Nephron (organoid): ENCODE data around the gene TP53BP2.

Source experiments
- H3K27ac Mint-ChIP-seq, 3 experiments: 2 replicates each; pipeline ENCODE4 v1.8.0; 2020; ENCODE audit warnings: mixed read lengths in 3 of 3, mild to moderate bottlenecking in 2 of 3, moderate library complexity in 1 of 3
- H3K27me3 Mint-ChIP-seq: 2 replicates; pipeline ENCODE4 v1.8.0; 2021; ENCODE audit warnings: low read depth, mild to moderate bottlenecking, moderate library complexity, mixed read lengths
- H3K36me3 Mint-ChIP-seq: 2 replicates; pipeline ENCODE4 v1.8.0; 2020; ENCODE audit warnings: low read depth, mixed read lengths
- H3K4me1 Mint-ChIP-seq: 2 replicates; pipeline ENCODE4 v1.8.0; 2020; ENCODE audit warnings: mixed read lengths
- H3K4me3 Mint-ChIP-seq, 3 experiments: 2 replicates each; pipeline ENCODE4 v1.8.0; 2020; ENCODE audit warnings: mild to moderate bottlenecking in 3 of 3, mixed read lengths in 3 of 3, moderate library complexity in 2 of 3
- H3K9me3 Mint-ChIP-seq: 2 replicates; pipeline ENCODE4 v1.8.0; 2020; ENCODE audit warnings: mixed read lengths
- TF ChIP-seq, protein P1 (sequence below), 3 experiments: fragments of 200-600 bp; sonication (generic); IDR thresholded peaks; one replicate each; pipeline ENCODE4 v1.5.0; 2021; ENCODE audit warnings: antibody characterized with exemption in 3 of 3; ENCODE audit not compliant: unreplicated experiment in 3 of 3

TP53BP2 gene

DNA sequence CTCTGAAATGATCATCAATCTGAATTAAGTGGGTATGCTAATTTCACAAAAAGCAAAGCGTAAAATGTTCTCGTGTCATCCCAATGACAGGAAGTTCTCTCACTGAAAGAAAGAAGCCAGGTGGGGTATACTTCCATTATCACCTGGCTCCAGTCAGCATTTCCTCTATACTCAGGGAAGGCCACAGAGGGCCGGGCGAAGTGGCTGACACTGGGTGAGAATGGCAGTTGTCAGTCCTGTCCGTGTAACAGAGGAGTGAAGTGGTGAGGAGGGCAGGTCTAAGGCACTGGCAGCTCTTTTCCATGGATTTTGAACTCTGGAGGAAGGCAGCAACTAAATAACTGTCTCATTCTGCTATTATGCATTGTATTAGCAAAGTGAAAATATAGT, 73.0 kb downstream of the TP53BP2 start:
- TF ChIP-seq, protein P1, sequence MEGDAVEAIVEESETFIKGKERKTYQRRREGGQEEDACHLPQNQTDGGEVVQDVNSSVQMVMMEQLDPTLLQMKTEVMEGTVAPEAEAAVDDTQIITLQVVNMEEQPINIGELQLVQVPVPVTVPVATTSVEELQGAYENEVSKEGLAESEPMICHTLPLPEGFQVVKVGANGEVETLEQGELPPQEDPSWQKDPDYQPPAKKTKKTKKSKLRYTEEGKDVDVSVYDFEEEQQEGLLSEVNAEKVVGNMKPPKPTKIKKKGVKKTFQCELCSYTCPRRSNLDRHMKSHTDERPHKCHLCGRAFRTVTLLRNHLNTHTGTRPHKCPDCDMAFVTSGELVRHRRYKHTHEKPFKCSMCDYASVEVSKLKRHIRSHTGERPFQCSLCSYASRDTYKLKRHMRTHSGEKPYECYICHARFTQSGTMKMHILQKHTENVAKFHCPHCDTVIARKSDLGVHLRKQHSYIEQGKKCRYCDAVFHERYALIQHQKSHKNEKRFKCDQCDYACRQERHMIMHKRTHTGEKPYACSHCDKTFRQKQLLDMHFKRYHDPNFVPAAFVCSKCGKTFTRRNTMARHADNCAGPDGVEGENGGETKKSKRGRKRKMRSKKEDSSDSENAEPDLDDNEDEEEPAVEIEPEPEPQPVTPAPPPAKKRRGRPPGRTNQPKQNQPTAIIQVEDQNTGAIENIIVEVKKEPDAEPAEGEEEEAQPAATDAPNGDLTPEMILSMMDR (IDR thresholded peaks at IDR 0.05; ENCODE audit: unreplicated experiment in 3 of 3), result no peak
- Mint-ChIP-seq H3K9me3 (no peaks in the 10 kb centered on the region), H3K4me3 (no peak overlapping the region), H3K27me3 (no peaks in the 10 kb centered on the region), H3K36me3 (peaks cover 88% of the 10 kb centered on the region), H3K27ac (peak overlapping the region in 2 of 3 experiments; percentile 10 to 43), H3K4me1 (peaks cover 45% of the 10 kb centered on the region)

DNA sequence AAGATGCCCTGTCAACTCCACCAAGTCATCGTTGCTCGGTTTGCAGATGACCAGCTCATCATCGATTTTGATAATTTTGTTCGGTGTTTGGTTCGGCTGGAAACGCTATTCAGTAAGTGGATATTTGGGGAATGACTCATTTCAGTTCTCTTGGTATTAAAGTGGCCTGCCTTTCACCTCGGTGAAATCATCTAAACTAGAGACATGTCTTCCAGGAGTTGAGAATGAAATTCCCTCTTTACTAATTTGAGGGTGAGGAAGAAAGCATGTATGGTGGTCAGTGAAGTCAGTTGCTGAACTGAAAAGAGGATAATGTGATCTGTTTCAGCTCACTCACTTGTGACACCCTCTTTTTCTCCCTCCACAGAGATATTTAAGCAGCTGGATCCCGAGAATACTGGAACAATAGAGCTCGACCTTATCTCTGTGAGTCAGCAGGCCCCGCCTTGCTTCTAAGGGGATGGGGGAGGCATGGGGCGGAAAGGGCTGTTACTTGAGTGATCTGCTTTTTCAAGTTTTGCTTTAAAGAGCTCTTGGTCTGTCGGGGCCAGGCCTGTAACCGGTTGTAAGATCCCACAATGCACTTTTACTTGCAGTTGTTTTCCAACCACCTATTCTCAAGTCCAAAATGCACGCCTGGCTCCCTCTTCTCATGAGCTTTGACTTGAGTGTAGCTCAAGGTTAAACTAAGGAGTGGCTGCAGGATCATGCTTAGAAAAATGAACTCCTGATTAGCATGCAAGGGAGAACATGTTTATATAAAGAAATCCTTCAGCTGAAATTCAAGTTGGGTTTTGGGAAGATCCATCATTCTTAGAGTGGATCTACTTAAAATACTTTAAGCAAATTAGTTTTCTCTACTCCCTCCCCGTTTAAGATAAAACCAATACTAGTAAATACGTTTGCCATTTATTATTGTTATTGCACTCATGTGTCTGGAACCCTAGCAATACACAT, 73.7 kb downstream of the TP53BP2 start:
- TF ChIP-seq, protein P1 (IDR thresholded peaks at IDR 0.05; ENCODE audit: unreplicated experiment in 3 of 3), result no peak
- peaks cover 39% of the 10 kb centered on the region for H3K4me1 Mint-ChIP-seq
- no peaks in the 10 kb centered on the region for H3K9me3 Mint-ChIP-seq
- H3K27me3 Mint-ChIP-seq, result no peaks in the 10 kb centered on the region
- peaks cover 82% of the 10 kb centered on the region for H3K36me3 Mint-ChIP-seq
- no peak overlapping the region for H3K4me3 Mint-ChIP-seq
- H3K27ac Mint-ChIP-seq, result peak overlapping the region; percentile 43 to 87 (median 70)

DNA sequence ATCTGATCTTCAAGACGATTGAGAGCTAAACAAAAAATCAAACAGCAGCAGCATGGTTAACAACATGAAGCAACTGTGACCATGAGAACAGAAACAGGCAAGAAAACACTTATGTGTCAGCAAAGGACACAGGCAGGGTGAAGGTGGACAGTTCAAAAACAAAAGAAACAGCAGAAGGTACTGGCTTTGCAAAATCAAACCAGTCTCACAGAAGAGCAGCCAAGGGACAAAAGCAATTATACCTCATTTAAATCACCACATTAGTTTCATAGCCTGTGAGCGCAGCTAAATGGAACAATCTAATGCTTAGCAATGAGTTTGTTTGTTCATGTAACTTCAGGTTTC, 74.3 kb downstream of the TP53BP2 start:
- peak overlapping the region; percentile 43 to 87 (median 70) for H3K27ac Mint-ChIP-seq
- no peaks in the 10 kb centered on the region for H3K27me3 Mint-ChIP-seq
- TF ChIP-seq, protein P1 (IDR thresholded peaks at IDR 0.05; ENCODE audit: unreplicated experiment in 3 of 3), result no peak
- H3K4me1 Mint-ChIP-seq, result peaks cover 36% of the 10 kb centered on the region
- H3K9me3 Mint-ChIP-seq, result no peaks in the 10 kb centered on the region
- H3K4me3 Mint-ChIP-seq, result no peak overlapping the region
- peaks cover 80% of the 10 kb centered on the region for H3K36me3 Mint-ChIP-seq

DNA sequence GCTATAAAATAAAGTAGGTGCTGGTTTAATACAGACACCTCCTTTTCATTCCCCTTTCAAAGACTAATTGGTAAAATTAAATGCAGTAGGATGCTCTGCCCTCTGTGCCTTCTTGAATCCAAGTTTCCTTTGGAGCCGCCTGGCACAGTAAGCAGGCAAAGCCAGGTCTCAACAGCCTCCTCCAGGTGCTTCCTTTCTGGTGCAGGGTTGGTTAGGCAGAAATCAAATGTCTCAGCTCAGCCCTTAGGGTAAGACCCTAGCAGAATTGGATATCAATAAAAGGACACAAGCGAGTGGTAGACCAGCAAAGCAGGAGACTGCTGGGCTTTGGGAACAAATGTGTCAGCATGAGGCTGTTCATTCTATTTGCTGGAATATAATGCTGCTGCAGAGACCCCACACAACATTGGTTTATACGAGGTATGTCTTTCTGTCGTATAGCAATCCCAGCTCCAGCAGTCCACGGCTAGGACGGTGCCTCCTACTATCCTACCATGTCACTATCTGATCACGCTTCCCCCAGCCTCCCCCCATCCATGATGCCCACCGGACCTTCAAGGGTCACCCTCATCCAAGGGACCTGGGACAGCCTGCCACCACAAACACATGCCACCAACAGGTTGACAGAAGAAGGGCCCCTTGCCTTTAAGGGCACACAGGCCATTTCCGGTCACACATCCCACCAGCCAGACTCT, 75.0 kb downstream of the TP53BP2 start:
- TF ChIP-seq, protein P1 (IDR thresholded peaks at IDR 0.05; ENCODE audit: unreplicated experiment in 3 of 3), result no peak
- Mint-ChIP-seq H3K27me3 (no peaks in the 10 kb centered on the region), H3K4me3 (no peak overlapping the region), H3K27ac (peak overlapping the region; percentile 1 to 43 (median 16)), H3K4me1 (peaks cover 35% of the 10 kb centered on the region), H3K9me3 (no peaks in the 10 kb centered on the region), H3K36me3 (peaks cover 80% of the 10 kb centered on the region)

DNA sequence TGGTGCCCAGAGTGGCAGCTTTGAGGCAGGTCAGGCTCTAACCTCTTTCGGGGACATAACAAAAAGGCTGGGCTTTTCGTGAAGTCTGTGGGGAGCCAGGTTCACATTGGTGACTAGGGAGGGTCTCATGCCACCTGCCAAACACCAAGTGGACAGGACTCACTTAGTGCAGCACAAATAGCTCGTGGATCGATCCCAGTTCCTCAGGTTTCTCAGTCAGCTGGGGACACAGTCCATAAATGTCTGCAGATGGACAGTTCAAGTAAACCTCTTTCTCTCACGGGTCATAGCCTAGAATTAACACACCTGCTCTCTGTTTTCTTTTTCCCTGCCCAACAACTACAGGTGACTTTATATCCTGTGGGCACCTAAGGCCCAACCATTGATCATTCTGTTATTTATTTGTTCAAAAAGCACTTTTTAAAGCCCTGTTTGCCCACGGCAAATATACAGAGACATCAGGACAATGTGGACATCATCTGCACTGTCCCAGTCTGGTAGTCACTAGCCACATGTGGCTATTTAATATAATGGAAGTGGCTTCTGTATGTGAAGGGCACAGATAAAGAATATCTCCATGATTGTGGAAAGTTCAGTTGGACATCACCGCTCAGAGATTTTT, 79.9 kb downstream of the TP53BP2 start:
- peaks cover 70% of the 10 kb centered on the region for H3K36me3 Mint-ChIP-seq
- H3K27ac Mint-ChIP-seq, result peak overlapping the region in 2 of 3 experiments; percentile 7 to 44
- H3K4me3 Mint-ChIP-seq, result no peak overlapping the region
- TF ChIP-seq, protein P1 (IDR thresholded peaks at IDR 0.05; ENCODE audit: unreplicated experiment in 3 of 3), result no peak
- H3K9me3 Mint-ChIP-seq, result no peaks in the 10 kb centered on the region
- no peaks in the 10 kb centered on the region for H3K27me3 Mint-ChIP-seq
- H3K4me1 Mint-ChIP-seq, result peaks cover 14% of the 10 kb centered on the region
